ENCODE results near the gene GC. TPM values are rescaled to one million over a fixed set of nuclear protein-coding genes. Genes with fewer than 3 reads are reported as not detected.
"Not testable (repeated sequence)": the region's sequence is repeated elsewhere in the genome, so short reads cannot be mapped to it uniquely, and the experiment has no call there.

GC gene
- total RNA-seq, 2 experiments from 2014 or later: not detected

GRCh38 chr4:71752383-71753042 is 31.4 kb downstream of the GC start:
- H3K4me3 ChIP-seq (ENCODE audit: low read length): no peak overlapping the region
- no peak overlapping the region for H3K27ac Mint-ChIP-seq
- no peak for DNase-seq
- ChIA-PET POLR2A (no interaction called here), CTCF (no interaction called here)
- H3K27me3 ChIP-seq (ENCODE audit: control insufficient read depth in 1 of 2, insufficient read depth in 2 of 2, low read length in 2 of 2): no peaks in the 10 kb centered on the region
- H3K4me1 ChIP-seq (ENCODE audit: insufficient read depth, low read length): no peaks in the 10 kb centered on the region
- no peak overlapping the region for H3K4me3 Mint-ChIP-seq
- ATAC-seq (ENCODE audit: poor library complexity): no peak
- H3K27ac ChIP-seq (ENCODE audit: low read depth in 1 of 2, low read length in 2 of 2): no peak overlapping the region
- no peaks in the 10 kb centered on the region for H3K9me3 Mint-ChIP-seq
- no peaks in the 10 kb centered on the region for H3K27me3 Mint-ChIP-seq
- intact Hi-C loops (cut with DNase I, micrococcal nuclease): no loop called here
- H3K9me3 ChIP-seq (ENCODE audit: control insufficient read depth in 1 of 2, insufficient read depth in 1 of 2, low read length in 2 of 2): no peaks in the 10 kb centered on the region
- no peaks in the 10 kb centered on the region for H3K36me3 ChIP-seq (ENCODE audit: insufficient read depth, low read length)
- no peak for TF ChIP-seq CTCF (IDR thresholded peaks at IDR 0.05)
- no peaks in the 10 kb centered on the region for H3K36me3 Mint-ChIP-seq (ENCODE audit: low read depth)
- no peaks in the 10 kb centered on the region for H3K4me1 Mint-ChIP-seq (ENCODE audit: low read depth)

GRCh38 chr4:71749008-71749594 is 34.8 kb downstream of the GC start:
- DNase-seq (no peak), ATAC-seq (ENCODE audit: poor library complexity) (no peak)
- CTCF ChIA-PET: no interaction called here

GRCh38 chr4:71746379-71746778 is 37.5 kb downstream of the GC start:
- Mint-ChIP-seq H3K36me3 (ENCODE audit: low read depth) (no peaks in the 10 kb centered on the region), H3K4me1 (ENCODE audit: low read depth) (no peaks in the 10 kb centered on the region), H3K27me3 (no peaks in the 10 kb centered on the region), H3K27ac (no peak overlapping the region), H3K4me3 (no peak overlapping the region), H3K9me3 (no peaks in the 10 kb centered on the region)
- CTCF ChIA-PET: no interaction called here
- DNase-seq (no peak), ATAC-seq (ENCODE audit: poor library complexity) (no peak)
- H3K36me3 ChIP-seq (ENCODE audit: insufficient read depth, low read length): no peaks in the 10 kb centered on the region
- no peak for TF ChIP-seq CTCF (IDR thresholded peaks at IDR 0.05)
- H3K4me1 ChIP-seq (ENCODE audit: insufficient read depth, low read length): no peaks in the 10 kb centered on the region
- POLR2A ChIA-PET: no interaction called here
- H3K9me3 ChIP-seq (ENCODE audit: control insufficient read depth in 1 of 2, insufficient read depth in 1 of 2, low read length in 2 of 2): no peaks in the 10 kb centered on the region
- intact Hi-C loops (cut with DNase I, micrococcal nuclease): no loop called here
- H3K27me3 ChIP-seq (ENCODE audit: control insufficient read depth in 1 of 2, insufficient read depth in 2 of 2, low read length in 2 of 2): no peaks in the 10 kb centered on the region
- no peak overlapping the region for H3K27ac ChIP-seq (ENCODE audit: low read depth in 1 of 2, low read length in 2 of 2)
- no peak overlapping the region for H3K4me3 ChIP-seq (ENCODE audit: low read length)

More at GRCh38 chr4:71749008-71749594, 34.8 kb downstream of the GC start:
- no peak overlapping the region for H3K27ac Mint-ChIP-seq
- H3K4me3 ChIP-seq (ENCODE audit: low read length): no peak overlapping the region
- no peaks in the 10 kb centered on the region for H3K27me3 Mint-ChIP-seq
- POLR2A ChIA-PET: no interaction called here
- H3K27me3 ChIP-seq (ENCODE audit: control insufficient read depth in 1 of 2, insufficient read depth in 2 of 2, low read length in 2 of 2): no peaks in the 10 kb centered on the region
- no peak overlapping the region for H3K27ac ChIP-seq (ENCODE audit: low read depth in 1 of 2, low read length in 2 of 2)
- no peak overlapping the region for H3K4me3 Mint-ChIP-seq
- no peaks in the 10 kb centered on the region for H3K36me3 Mint-ChIP-seq (ENCODE audit: low read depth)
- H3K4me1 ChIP-seq (ENCODE audit: insufficient read depth, low read length): no peaks in the 10 kb centered on the region
- no peak for TF ChIP-seq CTCF (IDR thresholded peaks at IDR 0.05)
- H3K36me3 ChIP-seq (ENCODE audit: insufficient read depth, low read length): no peaks in the 10 kb centered on the region
- intact Hi-C loops (cut with DNase I, micrococcal nuclease): no loop called here
- no peaks in the 10 kb centered on the region for H3K9me3 Mint-ChIP-seq
- no peaks in the 10 kb centered on the region for H3K4me1 Mint-ChIP-seq (ENCODE audit: low read depth)
- H3K9me3 ChIP-seq (ENCODE audit: control insufficient read depth in 1 of 2, insufficient read depth in 1 of 2, low read length in 2 of 2): no peaks in the 10 kb centered on the region

GRCh38 chr4:71738782-71739181 is 45.1 kb downstream of the GC start:
- H3K27me3 Mint-ChIP-seq; intact Hi-C loops (cut with DNase I, micrococcal nuclease); H3K4me3 ChIP-seq (ENCODE audit: low read length); DNase-seq; H3K4me1 Mint-ChIP-seq (ENCODE audit: low read depth); CTCF ChIA-PET; H3K27ac Mint-ChIP-seq; H3K4me1 ChIP-seq (ENCODE audit: insufficient read depth, low read length); H3K4me3 Mint-ChIP-seq; H3K9me3 Mint-ChIP-seq; H3K27me3 ChIP-seq (ENCODE audit: control insufficient read depth in 1 of 2, insufficient read depth in 2 of 2, low read length in 2 of 2); H3K36me3 Mint-ChIP-seq (ENCODE audit: low read depth); H3K27ac ChIP-seq (ENCODE audit: low read depth in 1 of 2, low read length in 2 of 2); H3K36me3 ChIP-seq (ENCODE audit: insufficient read depth, low read length); POLR2A ChIA-PET; ATAC-seq (ENCODE audit: poor library complexity); H3K9me3 ChIP-seq (ENCODE audit: control insufficient read depth in 1 of 2, insufficient read depth in 1 of 2, low read length in 2 of 2): not testable (repeated sequence)

Data from CD4-positive, alpha-beta T cell (primary cell).